ENCODE results near the gene SLC47A1.
"Not testable (repeated sequence)": the region's sequence is repeated elsewhere in the genome, so short reads cannot be mapped to it uniquely, and the experiment has no call there.

The SLC47A1 gene

DNA sequence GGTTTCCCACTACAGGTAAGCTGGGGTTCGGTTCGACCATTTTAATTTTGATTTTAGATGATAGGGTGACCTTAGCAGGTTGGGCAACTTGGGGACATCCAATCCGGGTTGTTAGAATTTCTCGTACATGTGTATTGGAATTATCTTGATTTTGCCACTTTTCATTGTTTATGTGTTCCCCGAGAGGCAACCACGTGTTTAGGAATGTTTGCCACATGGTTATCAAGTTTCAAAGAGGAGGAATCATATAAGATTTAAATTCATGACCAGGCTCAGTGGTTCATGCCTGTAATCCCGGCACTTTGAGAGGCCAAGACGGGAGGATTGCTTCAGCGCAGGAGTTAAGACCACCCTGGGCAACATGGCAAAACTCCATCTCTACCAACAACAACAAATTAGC lies 10.0 kb upstream of the SLC47A1 start:
- no peak for DNase-seq

DNA sequence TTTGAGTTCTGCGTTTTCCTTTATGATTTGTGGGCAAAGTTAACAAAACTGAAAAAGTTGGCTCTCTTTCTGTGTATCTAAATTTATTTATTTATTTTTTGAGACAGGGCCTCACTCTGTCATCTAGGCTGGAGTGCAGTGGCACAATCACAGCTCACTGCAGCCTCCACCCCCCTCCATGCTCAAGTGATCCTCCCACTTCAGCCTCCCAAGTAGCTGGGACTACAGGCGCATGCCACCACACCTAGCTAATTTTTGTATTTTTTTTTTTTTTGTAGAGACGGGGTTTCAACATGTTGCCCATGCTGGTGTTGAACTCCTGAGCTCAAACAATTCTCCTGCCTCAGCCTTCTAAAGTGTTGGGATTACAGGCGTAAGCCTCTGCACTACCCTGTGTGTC lies 6.7 kb upstream of the SLC47A1 start:
- not testable (repeated sequence) for DNase-seq

DNA sequence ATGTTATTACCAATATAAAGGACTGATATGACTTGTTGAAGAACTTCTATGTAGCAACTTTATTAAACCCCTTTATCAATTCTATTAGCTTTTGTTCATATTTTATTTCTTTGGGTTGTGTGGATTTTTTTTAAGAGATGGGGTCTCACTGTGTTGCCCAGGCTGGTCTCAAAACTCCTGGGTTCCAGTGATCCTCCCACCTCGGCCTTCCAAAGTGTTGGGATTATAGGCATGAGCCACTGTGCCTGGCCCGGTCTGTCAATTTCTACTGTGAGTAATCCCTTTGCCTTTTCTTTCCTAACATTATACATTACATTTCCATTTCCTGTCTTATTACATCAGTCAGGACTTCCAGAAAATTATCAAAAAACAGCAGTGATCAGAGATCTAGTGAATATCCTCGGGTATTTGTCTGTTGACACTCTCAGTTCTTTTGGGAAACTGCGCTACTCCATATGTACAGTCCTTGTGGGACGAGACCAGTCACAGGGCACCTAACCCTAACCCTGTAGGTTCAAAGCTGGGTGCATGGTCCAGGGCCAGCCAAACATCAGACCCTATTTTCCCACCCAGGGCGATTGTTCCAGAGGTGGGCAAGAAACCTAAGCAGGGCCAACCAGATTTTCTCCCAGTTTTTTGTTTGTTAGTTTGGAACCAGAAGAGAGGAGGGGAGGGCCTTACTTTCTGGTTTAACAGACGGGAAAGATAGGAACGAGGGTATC lies 1.7 kb upstream of the SLC47A1 start:
- DNase-seq: no peak

DNA sequence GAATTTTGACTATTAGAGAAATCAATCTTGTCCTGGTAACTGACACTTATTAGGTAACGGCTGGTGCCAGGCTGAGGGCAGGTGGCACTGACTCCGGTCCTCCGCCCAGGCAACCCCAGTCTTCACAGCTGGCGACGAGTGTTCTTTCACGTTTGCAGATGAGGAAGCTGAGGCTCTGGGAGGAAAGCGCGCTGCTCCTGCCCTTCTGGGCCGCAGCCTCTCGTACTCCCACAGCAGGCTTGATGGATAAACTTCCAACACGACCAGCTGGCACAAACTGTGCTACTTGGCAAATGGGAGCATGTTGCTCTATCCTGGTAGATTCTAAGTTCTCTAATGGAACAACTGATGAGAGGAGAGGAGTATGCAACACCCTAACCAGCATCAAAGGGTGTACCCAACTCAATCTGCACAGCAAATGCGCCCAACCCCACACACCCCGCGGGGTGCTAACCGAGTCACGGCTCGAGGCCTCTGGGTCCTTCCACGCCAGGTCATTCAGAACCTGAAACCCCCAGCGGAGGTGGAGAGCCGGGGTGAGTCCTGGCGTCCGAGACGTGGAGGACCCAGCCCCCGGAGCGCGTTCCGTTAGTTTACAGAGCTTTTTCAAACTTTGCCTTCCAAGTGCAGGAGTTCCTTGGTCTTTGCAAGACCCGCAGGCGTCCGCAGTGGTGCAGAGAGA lies 477 bp upstream of the SLC47A1 start:
- no peak for DNase-seq

DNA sequence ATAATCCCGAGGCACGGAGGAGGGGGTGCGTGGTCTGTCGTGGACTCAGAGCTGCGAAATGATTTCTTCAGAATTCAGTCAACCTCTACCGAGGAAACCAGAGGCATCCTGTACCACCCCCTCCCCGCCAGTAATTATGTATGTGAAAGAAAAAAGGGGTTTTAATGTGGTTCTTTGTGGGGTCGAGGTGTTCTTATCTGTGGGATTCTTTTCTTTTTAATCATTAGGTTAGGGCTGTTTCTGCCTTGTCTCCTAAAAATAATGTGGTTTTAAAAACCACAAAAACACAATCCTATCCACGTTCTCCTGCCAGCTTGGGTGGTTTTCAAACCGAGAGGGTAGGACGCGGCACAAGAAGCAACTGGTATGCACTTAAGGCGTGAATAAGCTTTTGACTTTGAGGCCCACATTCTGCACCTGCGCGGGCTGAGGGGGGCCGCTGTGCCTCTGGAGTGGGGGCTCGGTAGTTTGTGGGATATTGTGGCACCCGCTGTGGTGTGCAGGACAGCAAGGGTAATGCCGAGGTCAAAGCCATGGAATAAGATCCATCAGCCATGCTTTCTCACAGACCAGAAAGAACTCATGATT lies 1.0 kb downstream of the SLC47A1 start:
- DNase-seq: no peak

DNA sequence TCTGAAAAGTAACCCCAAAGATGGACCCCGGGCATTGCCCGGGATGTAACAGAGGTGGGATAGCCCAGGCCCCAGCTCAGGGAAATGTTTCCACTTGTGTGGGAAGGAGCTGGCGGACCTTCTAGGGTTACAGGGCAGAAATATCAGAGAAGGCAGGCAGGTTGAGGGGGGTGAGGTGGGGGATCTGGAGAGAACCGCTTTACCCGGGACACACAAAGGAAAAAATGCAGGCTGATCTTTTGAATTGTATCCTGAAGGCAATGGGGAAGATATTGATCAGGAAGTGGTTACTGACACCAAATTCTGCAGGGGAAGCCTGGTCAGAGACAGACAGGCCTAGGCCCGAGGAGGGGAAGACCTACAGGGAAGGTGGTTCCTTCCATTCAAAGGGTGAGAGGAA lies 3.5 kb downstream of the SLC47A1 start:
- no peak for DNase-seq

DNA sequence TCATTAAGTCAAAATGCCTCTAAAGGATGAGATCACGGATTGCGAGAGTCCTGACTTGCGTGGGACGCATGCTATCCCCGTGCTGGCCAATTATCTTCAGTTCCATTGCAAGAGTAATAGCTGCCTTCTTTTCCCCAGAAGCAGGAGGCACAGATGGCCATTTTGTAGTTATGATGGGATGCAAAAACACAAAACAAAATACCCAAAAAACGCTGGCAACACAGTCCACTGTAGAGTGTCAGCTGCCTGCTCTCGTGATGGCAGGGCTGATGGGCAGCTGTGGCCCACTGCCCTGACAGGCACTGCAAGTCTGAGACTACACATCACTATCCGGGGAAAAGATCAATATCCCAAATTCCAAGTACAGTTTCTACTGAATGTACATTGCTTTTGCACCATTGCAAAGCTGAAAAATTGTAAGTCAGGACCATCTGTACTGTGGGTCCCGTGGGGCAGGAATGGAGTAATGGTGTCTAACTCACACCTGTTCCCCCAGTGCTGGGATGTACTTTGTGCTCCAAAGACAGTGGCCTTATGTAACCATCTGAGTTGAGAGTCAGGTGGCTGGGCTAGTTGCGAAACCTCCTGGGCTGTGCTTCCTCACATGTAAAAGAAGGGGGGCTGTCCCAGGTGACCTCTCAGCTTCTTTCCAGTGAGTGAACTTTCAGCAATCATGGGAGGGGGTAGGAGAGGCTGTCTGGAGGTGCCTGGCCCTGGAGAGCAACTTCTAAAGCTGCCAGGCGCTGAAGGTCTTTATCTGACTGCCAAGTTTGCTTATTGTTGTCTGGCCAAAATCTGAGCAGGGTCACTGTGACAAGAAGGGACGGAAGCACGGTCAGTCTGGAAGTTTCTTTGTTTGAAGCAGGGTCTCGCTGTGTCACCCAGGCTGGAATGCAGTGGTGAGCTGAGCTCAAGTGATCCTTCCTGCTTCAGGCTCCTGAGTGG lies 4.7 kb downstream of the SLC47A1 start:
- DNase-seq: no peak

DNA sequence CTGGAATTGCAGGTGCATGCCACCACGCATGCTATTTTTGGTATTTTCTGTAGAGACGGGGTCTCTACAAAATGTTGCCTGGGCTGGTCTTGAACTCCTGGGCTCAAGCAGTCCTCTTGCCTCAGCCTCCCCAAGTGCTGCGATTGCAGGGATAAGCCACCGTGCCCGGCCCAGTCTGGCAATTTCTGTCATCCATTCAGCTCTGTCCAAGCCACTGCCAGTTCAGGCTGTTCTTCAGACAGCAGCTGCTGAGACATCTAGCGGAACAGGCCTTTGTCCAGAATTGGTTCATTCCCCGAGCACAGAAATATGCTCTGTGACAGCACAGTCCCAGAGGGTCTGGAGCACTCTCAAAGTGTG lies 5.4 kb downstream of the SLC47A1 start:
- no peak for DNase-seq

DNA sequence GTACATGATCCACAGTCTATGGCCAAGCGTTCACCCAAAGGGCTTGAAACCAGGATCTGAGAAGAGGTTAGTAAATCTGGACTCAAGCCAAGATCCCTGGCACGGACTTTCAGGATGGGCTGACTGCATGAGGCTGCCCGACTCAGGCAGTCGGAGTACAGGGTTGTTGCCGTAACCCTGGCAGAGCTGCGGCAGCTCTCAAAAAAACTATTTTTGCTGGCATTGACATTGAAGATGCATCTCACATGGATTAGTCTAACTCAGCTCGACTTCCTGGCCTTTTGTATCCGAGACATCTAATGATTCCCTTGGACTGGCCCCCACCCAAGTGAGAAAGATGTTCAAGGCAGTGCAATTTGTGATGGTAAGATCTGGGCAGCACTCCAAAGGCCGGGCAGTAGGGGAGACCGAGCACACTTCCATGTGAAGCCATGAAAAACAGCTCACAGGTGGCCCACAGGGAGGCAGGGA lies 6.2 kb downstream of the SLC47A1 start:
- no peak for DNase-seq

DNA sequence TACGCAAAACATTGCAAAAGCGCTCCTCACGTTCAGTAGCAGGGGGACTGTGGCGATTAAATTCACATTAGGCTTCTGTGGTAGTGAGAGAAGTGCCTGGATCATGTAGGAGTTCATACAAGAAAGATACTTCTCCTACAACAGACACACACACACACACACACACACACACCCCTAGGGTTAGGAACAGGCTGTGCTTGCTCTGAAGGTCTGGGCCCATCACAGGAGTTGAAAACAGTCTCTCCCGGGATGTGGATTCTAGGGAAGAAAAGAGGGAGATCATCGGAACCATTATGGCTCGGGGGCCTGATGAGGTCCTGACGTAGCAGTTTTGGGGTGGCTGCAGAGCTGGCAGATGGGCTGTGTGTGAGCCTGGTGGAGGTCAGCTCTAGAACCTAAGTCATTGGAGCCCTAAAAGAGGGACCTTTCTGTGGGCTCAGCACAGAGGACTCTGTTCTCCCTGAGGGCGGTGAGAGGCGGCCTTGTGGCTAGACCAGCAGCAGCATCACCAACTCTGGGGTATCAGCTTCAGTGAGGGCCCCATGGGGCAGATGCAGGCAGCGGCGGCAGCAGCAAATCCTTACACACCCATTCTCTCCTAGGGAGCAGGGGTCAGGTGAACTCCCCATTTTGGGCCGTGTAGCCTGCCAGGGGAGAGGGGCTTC lies 7.2 kb downstream of the SLC47A1 start:
- DNase-seq: no peak

DNA sequence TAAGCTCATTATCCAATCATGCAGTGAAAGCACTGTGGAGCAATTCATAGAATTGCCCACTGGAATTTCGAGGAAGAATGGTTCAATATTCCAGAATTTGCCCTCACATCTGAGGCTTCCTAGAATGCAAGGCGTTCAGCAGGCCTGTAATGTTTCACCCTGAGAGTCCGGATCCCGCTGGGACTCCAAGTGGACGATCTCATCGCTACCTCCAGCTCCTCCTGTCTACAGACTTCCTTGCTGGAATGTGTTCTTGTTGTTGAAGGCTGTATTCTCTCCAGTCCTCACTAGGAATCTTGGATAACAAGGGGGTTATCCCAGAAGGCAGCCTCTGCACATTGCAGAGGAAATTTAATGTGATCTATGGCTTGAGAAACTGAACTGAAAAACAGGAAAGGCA lies 7.8 kb downstream of the SLC47A1 start:
- DNase-seq: no peak

DNA sequence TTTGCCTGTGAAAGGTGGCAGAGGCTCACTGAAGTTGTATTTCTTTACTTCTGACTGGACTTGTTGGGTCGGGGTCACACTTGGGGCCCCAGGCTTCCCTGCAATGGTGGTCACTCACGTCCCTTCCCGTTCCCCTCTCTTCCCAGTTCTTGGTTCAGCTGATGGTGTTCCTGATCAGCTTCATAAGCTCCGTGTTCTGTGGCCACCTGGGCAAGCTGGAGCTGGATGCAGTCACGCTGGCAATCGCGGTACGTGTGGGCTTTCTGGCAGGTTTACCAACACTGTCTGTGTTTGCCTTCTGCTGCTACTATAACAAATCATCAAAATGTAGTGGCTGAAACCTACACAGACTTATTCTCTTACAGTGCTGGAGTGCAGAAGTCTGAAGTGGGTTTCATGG lies 8.6 kb downstream of the SLC47A1 start:
- DNase-seq: no peak

DNA sequence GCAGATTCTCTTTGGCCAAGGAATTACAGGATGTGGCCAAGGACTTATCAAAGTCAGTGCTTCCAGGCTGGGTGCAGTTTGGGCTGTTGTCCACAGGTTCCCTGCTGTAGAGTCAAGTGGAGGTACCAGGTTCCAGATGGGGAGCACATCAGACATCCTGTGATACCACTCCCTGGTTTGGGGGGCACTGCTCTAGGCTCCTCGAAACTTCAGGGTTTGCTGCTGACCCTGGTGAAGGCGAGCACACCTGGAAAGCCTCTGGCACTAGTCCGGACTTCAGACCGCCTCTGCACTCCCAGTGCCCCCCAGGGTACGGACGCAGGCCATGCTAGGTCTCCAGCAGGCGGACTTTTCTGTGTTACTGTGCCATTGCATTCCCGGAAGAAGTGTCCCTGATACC lies 10.7 kb downstream of the SLC47A1 start:
- no peak for DNase-seq

DNA sequence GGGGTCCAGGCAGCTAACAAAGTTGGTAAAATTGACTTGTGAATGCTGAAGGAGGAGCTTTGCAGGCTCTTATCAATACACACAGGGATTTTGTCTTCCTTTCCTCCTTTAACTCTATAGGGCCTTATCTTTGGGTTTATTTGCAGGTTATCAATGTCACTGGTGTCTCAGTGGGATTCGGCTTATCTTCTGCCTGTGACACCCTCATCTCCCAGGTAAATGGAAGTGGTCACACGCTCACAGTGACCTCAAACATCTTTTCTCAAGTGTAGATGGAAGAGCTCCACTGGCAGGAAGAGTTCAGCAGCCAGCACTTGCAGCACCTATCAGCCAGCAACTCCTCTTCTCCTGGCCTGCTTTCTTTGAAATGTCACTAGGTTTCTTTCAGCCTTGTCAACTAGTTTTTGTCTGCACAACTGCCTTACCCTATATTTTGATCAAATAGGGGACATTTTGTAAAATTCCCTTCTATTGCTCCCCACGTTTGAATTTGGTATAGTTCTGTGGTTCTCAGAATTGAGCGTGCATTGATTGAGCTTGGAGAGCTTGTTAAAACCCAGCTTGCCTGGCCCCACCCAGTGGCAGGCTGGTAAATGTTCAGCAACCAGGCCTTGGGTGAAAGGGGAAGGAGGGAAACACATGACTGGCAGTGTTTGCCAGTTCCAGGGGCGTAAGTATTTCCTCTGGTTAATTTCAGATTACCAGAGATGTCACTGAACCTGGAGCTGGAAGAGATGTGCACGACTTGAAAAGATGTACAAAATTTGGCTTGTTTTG lies 12.8 kb downstream of the SLC47A1 start:
- no peak for DNase-seq

DNA sequence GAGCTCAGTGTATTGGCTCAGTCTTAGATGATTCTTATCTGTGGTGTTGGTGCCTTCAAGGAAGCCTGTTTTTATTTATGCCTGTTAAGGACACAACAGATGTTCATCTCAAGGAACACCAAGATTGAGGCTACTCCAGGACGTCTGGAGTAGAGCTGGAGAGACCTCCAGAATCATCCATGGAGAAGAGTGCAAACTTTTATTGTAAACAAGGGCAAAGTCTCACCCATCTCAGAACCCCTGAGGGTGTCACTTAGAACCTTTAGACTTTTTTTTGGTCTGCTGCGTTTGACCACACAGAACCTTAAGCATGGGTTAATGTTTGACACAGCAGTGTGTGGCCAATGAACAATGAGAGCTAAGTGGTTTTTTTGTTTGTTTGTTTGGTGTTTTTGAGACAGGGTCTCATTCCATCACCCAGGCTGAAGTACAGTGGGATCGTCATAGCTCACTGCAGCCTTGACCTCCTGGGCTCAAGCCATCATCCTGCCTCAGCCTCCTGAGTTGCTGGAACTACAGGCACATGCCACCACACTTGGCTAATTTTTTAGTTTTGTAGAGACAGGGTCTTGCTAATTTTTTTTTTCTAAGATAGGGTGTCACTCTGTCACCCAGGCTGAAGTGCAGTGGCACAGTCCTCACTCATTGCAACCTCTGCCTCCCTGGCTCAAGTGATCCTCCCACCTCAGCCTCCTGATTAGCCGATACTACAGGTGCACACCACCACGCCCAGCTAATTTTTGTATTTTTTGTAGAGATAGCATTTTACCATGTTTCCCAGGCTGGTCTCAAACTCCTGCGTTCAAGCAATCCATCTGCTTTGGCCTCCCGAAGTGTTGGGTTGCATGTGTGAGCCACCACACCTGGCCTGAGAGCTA lies 16.3 kb downstream of the SLC47A1 start:
- DNase-seq: no peak

DNA sequence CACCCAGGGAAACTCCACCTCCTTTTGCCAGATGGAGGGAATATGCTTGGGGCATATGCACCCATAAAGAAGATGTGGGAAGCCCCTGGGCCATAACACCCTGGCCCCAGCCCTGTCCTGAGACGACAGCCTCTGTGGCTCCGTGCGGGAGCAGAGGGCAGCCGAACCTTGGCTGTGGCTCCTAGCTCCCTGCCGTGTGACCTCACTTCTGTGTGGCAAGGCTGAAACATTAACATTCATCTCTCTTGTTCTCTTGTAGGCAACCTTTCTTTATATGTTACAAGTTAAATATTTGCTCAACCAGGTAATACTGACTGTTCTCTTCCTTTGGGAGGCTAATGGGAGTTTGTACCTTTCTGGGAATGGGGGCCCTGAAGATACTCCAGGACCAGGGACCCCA lies 17.5 kb downstream of the SLC47A1 start:
- no peak for DNase-seq

DNA sequence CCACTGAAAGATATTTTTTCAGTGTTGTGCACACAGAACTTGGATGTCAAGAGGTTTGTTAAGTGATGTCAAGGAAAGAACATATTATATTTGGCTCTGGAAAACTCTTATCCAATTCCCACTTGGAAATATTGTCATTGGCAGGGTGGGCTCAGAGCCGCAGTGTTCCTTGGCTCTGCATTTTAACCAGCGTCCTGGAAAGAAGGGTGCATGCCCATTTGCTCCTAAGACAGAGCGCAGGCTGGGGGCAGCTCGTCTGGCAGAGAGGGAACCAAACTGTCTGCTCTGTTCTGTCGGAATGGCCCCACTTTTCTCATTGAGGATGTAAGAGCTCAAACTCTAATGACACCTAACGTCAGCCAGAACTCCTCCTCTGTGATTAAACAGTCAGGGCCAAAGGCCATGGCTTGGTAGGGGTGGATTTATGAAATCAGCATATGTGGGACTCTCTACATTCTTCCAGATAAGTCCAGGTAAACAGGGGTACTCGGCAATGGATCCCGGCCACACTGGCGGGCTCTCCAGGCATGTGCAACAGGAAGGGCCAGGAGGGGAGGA lies 18.0 kb downstream of the SLC47A1 start:
- DNase-seq: no peak

DNA sequence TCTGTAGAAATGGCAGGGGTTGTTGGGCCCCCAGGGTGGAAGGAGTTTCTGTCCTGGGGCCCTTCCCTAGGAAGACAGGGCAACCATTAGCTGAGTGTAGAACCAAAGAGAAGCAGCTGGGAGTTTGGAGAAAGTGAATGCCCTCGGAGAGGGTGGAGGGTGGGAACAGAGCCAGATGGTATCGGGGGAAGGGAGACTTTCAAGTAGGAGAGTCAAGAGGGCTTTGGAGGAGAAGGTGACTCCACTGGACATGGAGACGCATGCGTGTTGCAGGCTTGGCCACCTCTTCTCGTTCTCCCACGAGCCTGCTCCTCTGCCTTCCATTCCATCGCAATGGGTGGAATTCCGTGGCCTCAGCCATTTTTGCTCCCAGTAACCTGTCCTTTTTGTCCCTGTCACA lies 19.4 kb downstream of the SLC47A1 start:
- no peak for DNase-seq

DNA sequence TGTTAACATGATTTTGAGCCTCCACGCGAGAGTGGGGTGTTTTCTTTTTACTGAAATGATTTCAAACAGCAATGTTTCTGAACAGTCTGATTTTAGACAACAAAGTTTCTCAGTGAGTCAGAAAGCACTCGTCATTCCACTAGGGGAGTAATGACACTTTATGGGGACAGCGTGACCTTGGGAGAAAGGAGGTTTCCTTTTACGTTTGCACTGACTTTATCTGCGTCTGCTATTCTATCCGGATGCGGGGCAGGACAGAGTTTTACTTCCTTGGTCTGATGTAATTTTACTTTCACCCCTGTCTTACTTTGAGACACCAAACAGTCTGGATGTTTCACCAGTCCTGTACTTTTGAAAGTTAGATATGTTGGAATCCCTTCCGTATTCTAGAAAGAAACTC lies 20.7 kb downstream of the SLC47A1 start:
- DNase-seq: no peak

DNA sequence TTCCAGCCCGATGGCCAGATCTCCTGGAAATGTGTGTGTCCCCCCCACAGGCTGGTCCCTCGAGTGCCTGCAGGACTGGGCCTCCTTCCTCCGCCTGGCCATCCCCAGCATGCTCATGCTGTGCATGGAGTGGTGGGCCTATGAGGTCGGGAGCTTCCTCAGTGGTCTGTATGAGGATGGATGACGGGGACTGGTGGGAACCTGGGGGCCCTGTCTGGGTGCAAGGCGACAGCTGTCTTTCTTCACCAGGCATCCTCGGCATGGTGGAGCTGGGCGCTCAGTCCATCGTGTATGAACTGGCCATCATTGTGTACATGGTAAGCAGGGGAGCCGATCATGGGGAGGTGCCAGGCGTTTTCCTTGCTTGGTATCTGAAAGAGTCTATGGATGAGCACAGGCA lies 22.1 kb downstream of the SLC47A1 start:
- DNase-seq: no peak

DNA sequence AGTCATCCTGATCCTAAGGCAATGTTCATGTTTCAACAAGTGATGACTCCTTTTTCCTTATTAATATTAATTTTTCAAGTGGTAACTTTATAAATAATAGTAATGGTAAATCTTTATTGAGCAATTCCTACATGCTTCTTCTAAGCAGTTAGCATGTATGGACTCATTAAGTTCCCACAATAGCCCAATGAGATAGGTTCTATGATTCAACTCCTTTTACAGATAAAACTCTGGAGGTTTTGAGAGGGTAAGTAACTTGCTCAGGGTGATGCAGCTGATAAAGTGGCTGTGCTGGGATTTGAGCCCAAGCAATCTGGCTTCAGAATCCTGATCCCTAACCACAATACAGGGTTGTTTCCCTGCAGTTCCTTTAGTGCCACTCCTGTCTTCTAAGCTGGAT lies 25.3 kb downstream of the SLC47A1 start:
- DNase-seq: no peak
